ENCODE data around the gene TBC1D8.

Gene TBC1D8

DNA sequence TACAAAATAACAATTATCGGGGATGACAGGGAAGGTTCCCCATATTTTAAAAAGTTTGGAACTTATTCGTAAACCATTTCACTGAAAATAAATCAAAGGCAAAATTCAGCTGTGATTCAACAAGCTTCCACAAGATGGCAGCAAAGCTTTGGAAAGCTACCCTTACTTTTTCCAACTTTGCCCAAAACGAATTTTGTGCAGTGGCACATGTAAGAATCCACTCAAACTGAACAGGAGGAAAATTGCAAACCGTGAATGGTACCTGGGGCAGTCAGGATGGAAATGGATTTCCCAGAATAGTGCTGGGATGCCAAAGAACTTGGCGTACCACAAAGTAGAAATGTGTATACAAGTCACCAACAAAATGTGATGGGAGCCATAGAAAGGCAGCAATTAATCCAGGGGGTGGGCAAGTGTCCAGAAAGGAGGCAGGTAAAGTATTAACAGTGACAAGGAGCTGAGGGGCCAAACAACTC, 138.4 kb downstream of the TBC1D8 start:
- no peak overlapping the region for H2AK5ac ChIP-seq (ENCODE audit: low read depth, low read length)

GRCh38 chr2:101012054-101012705, 139.0 kb downstream of the TBC1D8 start:
- no peaks in the 10 kb centered on the region for H3K27me3 ChIP-seq (ENCODE audit: control insufficient read depth in 3 of 3, insufficient read depth in 3 of 3, low read depth in 1 of 3, low read length in 3 of 3)
- H3K9me3 ChIP-seq (replicated peaks in 1 of 2; ENCODE audit: control insufficient read depth in 2 of 2, insufficient read depth in 1 of 2, low read depth in 1 of 2, low read length in 2 of 2): peaks cover 0 to 14% of the 10 kb centered on the region in 2 donors
- no peak overlapping the region for H3K9ac ChIP-seq (ENCODE audit: low read depth, low read length, poor library complexity)
- no peak overlapping the region for H2BK15ac ChIP-seq (ENCODE audit: low read length)
- no peak overlapping the region for H3K27ac ChIP-seq (replicated peaks; ENCODE audit: low read length)
- no peak overlapping the region for H2BK12ac ChIP-seq (ENCODE audit: low read length)
- WGBS, 2 donors (ENCODE audit: extremely low coverage in 2 of 2, insufficient read length in 2 of 2, insufficient replicate concordance in 1 of 2): no CpG with 5 or more reads among the region's 8 CpGs
- DNase-seq (ENCODE audit: low spot score): no peak
- no peak overlapping the region for H4K91ac ChIP-seq (ENCODE audit: low read depth, low read length, poor library complexity)
- H3K4ac ChIP-seq (ENCODE audit: low read length): no peak overlapping the region
- H3K14ac ChIP-seq (ENCODE audit: low read length): no peak overlapping the region
- H3K23ac ChIP-seq (ENCODE audit: low read depth, low read length, poor library complexity): no peak overlapping the region
- no peak overlapping the region for H2BK5ac ChIP-seq (ENCODE audit: low read length)
- no peak overlapping the region for H2AK5ac ChIP-seq (ENCODE audit: low read depth, low read length)
- H3K4me1 ChIP-seq (ENCODE audit: control insufficient read depth in 2 of 2, insufficient read depth in 1 of 2, low read depth in 1 of 2, low read length in 2 of 2): no peaks in the 10 kb centered on the region
- H3K79me1 ChIP-seq (ENCODE audit: low read depth, low read length): peaks cover 3% of the 10 kb centered on the region
- no peak overlapping the region for H3K18ac ChIP-seq (ENCODE audit: low read length)
- peaks cover 32 to 79% of the 10 kb centered on the region in 2 donors for H3K36me3 ChIP-seq (replicated peaks in 1 of 2; ENCODE audit: control insufficient read depth in 2 of 2, insufficient read depth in 2 of 2, low read length in 2 of 2)
- H3K4me3 ChIP-seq (ENCODE audit: low read length in 2 of 2): no peak overlapping the region
- no peak overlapping the region for H2AFZ ChIP-seq (ENCODE audit: low read length)
- no peak overlapping the region for H4K8ac ChIP-seq (ENCODE audit: low read depth, low read length)
- H3K4me2 ChIP-seq (ENCODE audit: insufficient read depth, low read length, poor library complexity, severe bottlenecking): no peak overlapping the region
- H2BK120ac ChIP-seq (ENCODE audit: low read depth, low read length): no peak overlapping the region

More for the DNA sequence above, 138.4 kb downstream of the TBC1D8 start:
- H3K36me3 ChIP-seq (replicated peaks in 1 of 2; ENCODE audit: control insufficient read depth in 2 of 2, insufficient read depth in 2 of 2, low read length in 2 of 2): peaks cover 26 to 78% of the 10 kb centered on the region in 2 donors
- no peak overlapping the region for H2BK120ac ChIP-seq (ENCODE audit: low read depth, low read length)
- H3K4me3 ChIP-seq (ENCODE audit: low read length in 2 of 2): peak overlapping the region in 1 of 2 donors; percentile 42
- H3K23ac ChIP-seq (ENCODE audit: low read depth, low read length, poor library complexity): no peak overlapping the region
- no peak overlapping the region for H3K4me2 ChIP-seq (ENCODE audit: insufficient read depth, low read length, poor library complexity, severe bottlenecking)
- H4K91ac ChIP-seq (ENCODE audit: low read depth, low read length, poor library complexity): no peak overlapping the region
- H3K9ac ChIP-seq (ENCODE audit: low read depth, low read length, poor library complexity): no peak overlapping the region
- peaks cover 3% of the 10 kb centered on the region for H3K79me1 ChIP-seq (ENCODE audit: low read depth, low read length)
- no peak overlapping the region for H2BK15ac ChIP-seq (ENCODE audit: low read length)
- H3K4me1 ChIP-seq (ENCODE audit: control insufficient read depth in 2 of 2, insufficient read depth in 1 of 2, low read depth in 1 of 2, low read length in 2 of 2): no peaks in the 10 kb centered on the region
- DNase-seq (ENCODE audit: low spot score): peak; percentile 52
- H2BK5ac ChIP-seq (ENCODE audit: low read length): no peak overlapping the region
- no CpG with 5 or more reads among the region's 5 CpGs for WGBS, 2 donors (ENCODE audit: extremely low coverage in 2 of 2, insufficient read length in 2 of 2, insufficient replicate concordance in 1 of 2)
- no peak overlapping the region for H3K27ac ChIP-seq (replicated peaks; ENCODE audit: low read length)
- peaks cover 0 to 14% of the 10 kb centered on the region in 2 donors for H3K9me3 ChIP-seq (replicated peaks in 1 of 2; ENCODE audit: control insufficient read depth in 2 of 2, insufficient read depth in 1 of 2, low read depth in 1 of 2, low read length in 2 of 2)
- H4K8ac ChIP-seq (ENCODE audit: low read depth, low read length): no peak overlapping the region
- no peak overlapping the region for H3K4ac ChIP-seq (ENCODE audit: low read length)
- H3K18ac ChIP-seq (ENCODE audit: low read length): no peak overlapping the region
- no peak overlapping the region for H2BK12ac ChIP-seq (ENCODE audit: low read length)
- no peaks in the 10 kb centered on the region for H3K27me3 ChIP-seq (ENCODE audit: control insufficient read depth in 3 of 3, insufficient read depth in 3 of 3, low read depth in 1 of 3, low read length in 3 of 3)
- no peak overlapping the region for H3K14ac ChIP-seq (ENCODE audit: low read length)
- no peak overlapping the region for H2AFZ ChIP-seq (ENCODE audit: low read length)

DNA sequence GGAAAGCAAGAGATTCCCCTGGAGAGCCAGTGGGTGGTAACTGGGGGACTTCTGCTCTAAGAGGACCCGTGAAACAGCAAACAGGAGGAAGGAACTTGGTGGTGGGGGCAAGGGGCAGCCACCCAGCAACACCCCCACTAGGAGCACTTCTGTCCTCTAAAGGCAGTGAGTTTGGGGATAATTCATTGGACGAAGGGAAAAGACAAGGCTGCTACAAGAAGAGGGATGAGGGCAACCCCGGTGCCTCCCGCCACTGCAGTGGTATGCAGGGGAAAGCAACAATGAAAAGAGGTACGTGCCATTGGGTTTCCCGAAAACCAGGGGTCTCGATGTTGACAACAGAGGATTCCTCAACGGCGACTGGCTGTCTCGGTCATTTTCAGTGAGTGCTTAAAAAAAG, 140.0 kb downstream of the TBC1D8 start:
- Histone ChIP-seq H3K36me3 (replicated peaks in 1 of 2; ENCODE audit: control insufficient read depth in 2 of 2, insufficient read depth in 2 of 2, low read length in 2 of 2) (peaks cover 36 to 86% of the 10 kb centered on the region in 2 donors), H3K4me3 (ENCODE audit: low read length in 2 of 2) (no peak overlapping the region), H3K79me1 (ENCODE audit: low read depth, low read length) (peaks cover 3% of the 10 kb centered on the region), H4K8ac (ENCODE audit: low read depth, low read length) (no peak overlapping the region), H2BK120ac (ENCODE audit: low read depth, low read length) (no peak overlapping the region), H2AK5ac (ENCODE audit: low read depth, low read length) (no peak overlapping the region), H2BK15ac (ENCODE audit: low read length) (no peak overlapping the region), H3K4me1 (ENCODE audit: control insufficient read depth in 2 of 2, insufficient read depth in 1 of 2, low read depth in 1 of 2, low read length in 2 of 2) (no peaks in the 10 kb centered on the region), H3K4me2 (ENCODE audit: insufficient read depth, low read length, poor library complexity, severe bottlenecking) (no peak overlapping the region), H3K27me3 (ENCODE audit: control insufficient read depth in 3 of 3, insufficient read depth in 3 of 3, low read depth in 1 of 3, low read length in 3 of 3) (no peaks in the 10 kb centered on the region), H2BK5ac (ENCODE audit: low read length) (no peak overlapping the region), H2AFZ (ENCODE audit: low read length) (no peak overlapping the region), H3K14ac (ENCODE audit: low read length) (no peak overlapping the region), H3K27ac (replicated peaks; ENCODE audit: low read length) (peak overlapping the region; percentile 15), H3K18ac (ENCODE audit: low read length) (no peak overlapping the region), H4K91ac (ENCODE audit: low read depth, low read length, poor library complexity) (no peak overlapping the region), H3K4ac (ENCODE audit: low read length) (no peak overlapping the region), H3K23ac (ENCODE audit: low read depth, low read length, poor library complexity) (no peak overlapping the region), H3K9ac (ENCODE audit: low read depth, low read length, poor library complexity) (no peak overlapping the region), H3K9me3 (replicated peaks in 1 of 2; ENCODE audit: control insufficient read depth in 2 of 2, insufficient read depth in 1 of 2, low read depth in 1 of 2, low read length in 2 of 2) (peaks cover 1 to 14% of the 10 kb centered on the region in 2 donors), H2BK12ac (ENCODE audit: low read length) (no peak overlapping the region)
- no CpG with 5 or more reads among the region's 10 CpGs for WGBS, 2 donors (ENCODE audit: extremely low coverage in 2 of 2, insufficient read length in 2 of 2, insufficient replicate concordance in 1 of 2)
- DNase-seq (ENCODE audit: low spot score): no peak

DNA sequence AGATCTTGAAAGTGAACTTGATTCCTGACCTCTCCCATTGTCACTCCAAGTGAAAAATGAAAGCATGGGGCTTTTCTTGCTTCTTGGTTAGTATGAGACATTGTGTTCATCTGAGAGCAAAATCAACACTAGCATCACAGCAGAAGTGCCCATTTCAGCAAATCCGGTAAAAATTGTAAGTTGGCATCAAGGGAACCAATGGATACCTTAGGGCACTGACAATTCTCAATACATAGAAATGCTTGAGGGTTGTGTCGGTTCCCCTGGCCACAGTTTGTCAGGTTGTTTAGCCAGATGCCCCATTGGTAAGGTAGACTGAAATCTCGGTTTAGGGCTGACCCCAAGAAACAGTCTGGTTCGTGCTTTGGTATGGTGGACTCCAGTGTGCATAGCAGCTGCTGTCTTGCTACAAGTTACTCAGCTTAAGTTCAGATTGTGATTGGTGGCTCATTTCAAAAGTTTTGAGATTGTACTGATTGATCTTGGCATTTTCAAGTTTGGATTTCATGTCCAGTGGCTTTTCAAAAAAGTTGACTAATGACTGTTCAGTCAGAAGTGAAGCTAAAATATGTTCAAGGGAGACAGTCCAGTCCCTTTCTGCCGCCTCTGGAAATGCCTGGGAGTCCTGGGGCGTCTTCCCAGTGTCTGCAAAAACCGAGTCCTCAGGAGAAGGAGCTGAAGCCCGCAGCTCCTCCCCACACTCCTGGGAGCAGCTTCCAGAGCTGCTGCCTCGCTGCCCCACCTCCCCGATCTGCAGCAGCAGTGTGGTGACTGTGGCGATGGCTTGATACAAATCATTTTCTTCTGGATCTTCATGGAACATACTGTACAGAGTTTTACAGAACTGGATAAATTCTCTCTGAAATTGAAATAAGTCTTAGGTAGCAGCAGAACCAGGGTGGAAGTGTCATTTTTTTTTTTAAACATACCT, 143.5 kb downstream of the TBC1D8 start:
- Histone ChIP-seq H3K23ac (ENCODE audit: low read depth, low read length, poor library complexity) (no peak overlapping the region), H3K27ac (replicated peaks; ENCODE audit: low read length) (no peak overlapping the region), H3K4me1 (ENCODE audit: control insufficient read depth in 2 of 2, insufficient read depth in 1 of 2, low read depth in 1 of 2, low read length in 2 of 2) (peaks cover 6 to 9% of the 10 kb centered on the region in 2 donors), H2BK12ac (ENCODE audit: low read length) (no peak overlapping the region), H3K27me3 (ENCODE audit: control insufficient read depth in 3 of 3, insufficient read depth in 3 of 3, low read depth in 1 of 3, low read length in 3 of 3) (no peaks in the 10 kb centered on the region), H3K4me2 (ENCODE audit: insufficient read depth, low read length, poor library complexity, severe bottlenecking) (no peak overlapping the region), H3K9me3 (replicated peaks in 1 of 2; ENCODE audit: control insufficient read depth in 2 of 2, insufficient read depth in 1 of 2, low read depth in 1 of 2, low read length in 2 of 2) (peaks cover 0 to 1% of the 10 kb centered on the region in 2 donors), H3K79me1 (ENCODE audit: low read depth, low read length) (peaks cover 12% of the 10 kb centered on the region), H2BK5ac (ENCODE audit: low read length) (no peak overlapping the region), H2AFZ (ENCODE audit: low read length) (no peak overlapping the region), H3K14ac (ENCODE audit: low read length) (no peak overlapping the region), H2BK15ac (ENCODE audit: low read length) (no peak overlapping the region), H4K91ac (ENCODE audit: low read depth, low read length, poor library complexity) (no peak overlapping the region), H3K4me3 (ENCODE audit: low read length in 2 of 2) (no peak overlapping the region), H3K36me3 (replicated peaks in 1 of 2; ENCODE audit: control insufficient read depth in 2 of 2, insufficient read depth in 2 of 2, low read length in 2 of 2) (peaks cover 48 to 92% of the 10 kb centered on the region in 2 donors), H3K4ac (ENCODE audit: low read length) (no peak overlapping the region), H2AK5ac (ENCODE audit: low read depth, low read length) (no peak overlapping the region), H3K18ac (ENCODE audit: low read length) (no peak overlapping the region), H2BK120ac (ENCODE audit: low read depth, low read length) (no peak overlapping the region), H4K8ac (ENCODE audit: low read depth, low read length) (no peak overlapping the region), H3K9ac (ENCODE audit: low read depth, low read length, poor library complexity) (no peak overlapping the region)
- DNase-seq (ENCODE audit: low spot score): no peak
- no CpG with 5 or more reads among the region's 11 CpGs for WGBS, 2 donors (ENCODE audit: extremely low coverage in 2 of 2, insufficient read length in 2 of 2, insufficient replicate concordance in 1 of 2)

Measured in neuronal stem cell (in vitro differentiated cells).